ENCODE measurements around the gene CALCOCO1. TPM values are rescaled to one million over a fixed set of nuclear protein-coding genes. Genes with fewer than 3 reads are reported as not detected.

Gene CALCOCO1
- total and polyA plus RNA-seq, 2 of the 13 experiments (the other 11 are each of a cell fraction or from before 2014, with no cell fraction given): 7.7 to 47.7 TPM

- TF ChIP-seq ZNF687 (CRISPR knock-in tag; IDR thresholded peaks at IDR 0.05) (peak; percentile 58), FOXP1 (IDR thresholded peaks at IDR 0.05) (no peak), FOXP1 (CRISPR knock-in tag; IDR thresholded peaks at IDR 0.05) (no peak), GABPB1 (CRISPR knock-in tag; IDR thresholded peaks at IDR 0.05) (peak; percentile 59), SCMH1 (CRISPR knock-in tag; IDR thresholded peaks at IDR 0.05; ENCODE audit: borderline replicate concordance) (no peak), RFX3 (CRISPR knock-in tag; IDR thresholded peaks at IDR 0.05) (peak; percentile 82), GMEB2 (CRISPR knock-in tag; IDR thresholded peaks at IDR 0.05; ENCODE audit: low read depth) (no peak), RAD51 (IDR thresholded peaks at IDR 0.05; ENCODE audit: borderline replicate concordance) (no peak), THAP7 (CRISPR knock-in tag; IDR thresholded peaks at IDR 0.05) (0 out of 2 replicates have a peak, but pooled peaks have one; percentile 20), GABPA (IDR thresholded peaks at IDR 0.05; ENCODE audit: low read depth, low read length) (no peak), GABPA (CRISPR knock-in tag; IDR thresholded peaks at IDR 0.05; ENCODE audit: low read depth) (peak; percentile 62), ZKSCAN5 (CRISPR knock-in tag; IDR thresholded peaks at IDR 0.05) (no peak), ZNF883 (CRISPR knock-in tag; IDR thresholded peaks at IDR 0.05; ENCODE audit: not compliant biosample characterization) (peak; percentile 25), ZNF574 (CRISPR knock-in tag; IDR thresholded peaks at IDR 0.05) (peak; percentile 59), ZNF350 (CRISPR knock-in tag; IDR thresholded peaks at IDR 0.05; ENCODE audit: borderline replicate concordance, low read depth) (peak; percentile 33; the same call in 1 of the 2 replicates), ETV5 (CRISPR knock-in tag; IDR thresholded peaks at IDR 0.05; ENCODE audit: borderline replicate concordance) (peak; percentile 91), FOXO4 (CRISPR knock-in tag; conservative IDR thresholded peaks at IDR 0.05) (no peak)
Observed at GRCh38 chr12:53757101-53757770, 30.0 kb upstream of the CALCOCO1 start (continued).

All from HepG2 (cell line).